ENCODE measurements around the gene RETREG2. TPM values are rescaled to one million over a fixed set of nuclear protein-coding genes. Genes with fewer than 3 reads are reported as not detected.

RETREG2 gene
- polyA plus RNA-seq, 2 of the 4 experiments (the other 2 are of a cell fraction) = 52.8 to 67.5 TPM

- H3K4me3 ChIP-seq = peak within 1 kb of the TSS; percentile 85
- ChIA-PET POLR2A (interaction anchor here (0.7 to 2.6 kb wide), 14 partner anchors 8 to 171 kb away, joined by 3 to 19 read pairs (median 5); partner anchors contain the start of genes DNAJB2, GLB1L, STK16 and TUBA4A), CTCF (interaction anchor here (0.8 to 9.4 kb wide), 14 partner anchors 9 to 137 kb away, joined by 3 to 86 read pairs (median 4); partner anchors contain the start of genes DNAJB2 and TUBA4A)
- H3K4me2 ChIP-seq = peak within 1 kb of the TSS; percentile 98
- peak; percentile 53 for TF ChIP-seq POLR2A (IDR thresholded peaks at IDR 0.05; ENCODE audit: low read length)
- TF ChIP-seq CEBPB (IDR thresholded peaks at IDR 0.05) = peak; percentile 32 to 44; a peak in 2 of 4 replicates
- TF ChIP-seq HOXB5 (CRISPR knock-in tag; IDR thresholded peaks at IDR 0.05) = peak; percentile 78; the same call in 1 of the 2 replicates
- TF ChIP-seq RFX5 (IDR thresholded peaks at IDR 0.05) = peak; percentile 60; the same call in 1 of the 2 replicates
- peak; percentile 99 for TF ChIP-seq PBX3 (IDR thresholded peaks at IDR 0.05)
- TF ChIP-seq BCL3 (IDR thresholded peaks at IDR 0.05) = 0 out of 3 replicates have a peak, but pooled peaks have one; percentile 49
- TF ChIP-seq HEYL (CRISPR knock-in tag; IDR thresholded peaks at IDR 0.05) = no peak
- TF ChIP-seq ZNF302 (CRISPR knock-in tag; IDR thresholded peaks at IDR 0.05) = no peak
- no peak for TF ChIP-seq CBX2 (IDR thresholded peaks at IDR 0.05; ENCODE audit: borderline replicate concordance, low read depth)
- 0 out of 2 replicates have a peak, but pooled peaks have one; percentile 9 for TF ChIP-seq E2F6 (IDR thresholded peaks at IDR 0.05; ENCODE audit: borderline replicate concordance, low read depth)
- TF ChIP-seq MAFK (IDR thresholded peaks at IDR 0.05; ENCODE audit: partially characterized antibody) = no peak
- 0 out of 2 replicates have a peak, but pooled peaks have one; percentile 23 for TF ChIP-seq MYC (IDR thresholded peaks at IDR 0.05; ENCODE audit: borderline replicate concordance, low read length)
- no peak for TF ChIP-seq NPAS2 (CRISPR knock-in tag; IDR thresholded peaks at IDR 0.05; ENCODE audit: borderline replicate concordance)
- TF ChIP-seq REST (IDR thresholded peaks at IDR 0.05) = no peak
- no peak for TF ChIP-seq POLR2AphosphoS2 (conservative IDR thresholded peaks at IDR 0.05; ENCODE audit: low read length)
- no peak for TF ChIP-seq MAZ (IDR thresholded peaks at IDR 0.05; ENCODE audit: borderline replicate concordance, low read depth, low read length)
- TF ChIP-seq ZC3H11A (IDR thresholded peaks at IDR 0.05) = no peak
- peak; percentile 88 for TF ChIP-seq PHF8 (IDR thresholded peaks at IDR 0.05; ENCODE audit: borderline replicate concordance, low read depth)
- TF ChIP-seq HOXA7 (CRISPR knock-in tag; IDR thresholded peaks at IDR 0.05) = no peak
- TF ChIP-seq JUN (IDR thresholded peaks at IDR 0.05) = peak; percentile 49 to 65; a peak in 2 of 5 replicates
- no peak; the same call in 1 of the 2 replicates for TF ChIP-seq KDM5A (IDR thresholded peaks at IDR 0.05)
- 0 out of 2 replicates have a peak, but pooled peaks have one; percentile 57 for TF ChIP-seq HOXB13 (CRISPR knock-in tag; IDR thresholded peaks at IDR 0.05; ENCODE audit: low read depth)
- no peak for TF ChIP-seq TP53 (CRISPR knock-in tag; IDR thresholded peaks at IDR 0.05)
- no peak for TF ChIP-seq RNF2 (IDR thresholded peaks at IDR 0.05; ENCODE audit: borderline replicate concordance, low read depth)
- no peak for TF ChIP-seq FOXS1 (CRISPR knock-in tag; IDR thresholded peaks at IDR 0.05)
- TF ChIP-seq MAX (IDR thresholded peaks at IDR 0.05) = peak; percentile 52
- peak; percentile 80; the same call in 1 of the 2 replicates for TF ChIP-seq ATOH8 (CRISPR knock-in tag; IDR thresholded peaks at IDR 0.05; ENCODE audit: low read depth)
- no peak for TF ChIP-seq FOSL2 (IDR thresholded peaks at IDR 0.05)
- peak; percentile 0; the same call in 1 of the 2 replicates for TF ChIP-seq FOSL2 (CRISPR knock-in tag; IDR thresholded peaks at IDR 0.05)
- TF ChIP-seq SMC3 (IDR thresholded peaks at IDR 0.05) = no peak; the same call in 2 of the 3 replicates
- no peak for TF ChIP-seq BHLHE40 (IDR thresholded peaks at IDR 0.05; ENCODE audit: low read depth, low read length)
- TF ChIP-seq GATA3 (IDR thresholded peaks at IDR 0.05; ENCODE audit: borderline replicate concordance) = 0 out of 2 replicates have a peak, but pooled peaks have one; percentile 1
- peaks cover 19% of the 10 kb centered on the region for H3K4me1 ChIP-seq
- peak; percentile 97 to 99 for DNase-seq (ENCODE audit: low read depth in 1 of 2, low spot score in 1 of 2)
- under 1% methylated on average over 29 of the region's 80 CpGs for WGBS (ENCODE audit: missing lambda C conversion rate)
- H3K27ac ChIP-seq = peak within 1 kb of the TSS; percentile 82 to 95
- no peaks in the 10 kb centered on the region for H3K9me3 ChIP-seq
- no peak for FAIRE-seq
- peak; percentile 96 to 99 for ATAC-seq
Observed at GRCh38 chr2:219229305-219230058, 51.4 kb downstream of the RETREG2 start, which contains the start of the genes ANKZF1 and ATG9A. ANKZF1 (plus strand) TSS chr2:219229806; CDS start chr2:219230258, 452 bp downstream. ATG9A (minus strand) TSS chr2:219229636; CDS start chr2:219228024, 1,612 bp downstream.

Measured in A549 (cell line).